ENCODE measurements around the gene KCNMA1. TPM values are rescaled to one million over a fixed set of nuclear protein-coding genes. Genes with fewer than 3 reads are reported as not detected.

KCNMA1 gene
- total and polyA plus RNA-seq, 2 donors from 2014 or later, result 4.2 to 8.9 TPM

DNA sequence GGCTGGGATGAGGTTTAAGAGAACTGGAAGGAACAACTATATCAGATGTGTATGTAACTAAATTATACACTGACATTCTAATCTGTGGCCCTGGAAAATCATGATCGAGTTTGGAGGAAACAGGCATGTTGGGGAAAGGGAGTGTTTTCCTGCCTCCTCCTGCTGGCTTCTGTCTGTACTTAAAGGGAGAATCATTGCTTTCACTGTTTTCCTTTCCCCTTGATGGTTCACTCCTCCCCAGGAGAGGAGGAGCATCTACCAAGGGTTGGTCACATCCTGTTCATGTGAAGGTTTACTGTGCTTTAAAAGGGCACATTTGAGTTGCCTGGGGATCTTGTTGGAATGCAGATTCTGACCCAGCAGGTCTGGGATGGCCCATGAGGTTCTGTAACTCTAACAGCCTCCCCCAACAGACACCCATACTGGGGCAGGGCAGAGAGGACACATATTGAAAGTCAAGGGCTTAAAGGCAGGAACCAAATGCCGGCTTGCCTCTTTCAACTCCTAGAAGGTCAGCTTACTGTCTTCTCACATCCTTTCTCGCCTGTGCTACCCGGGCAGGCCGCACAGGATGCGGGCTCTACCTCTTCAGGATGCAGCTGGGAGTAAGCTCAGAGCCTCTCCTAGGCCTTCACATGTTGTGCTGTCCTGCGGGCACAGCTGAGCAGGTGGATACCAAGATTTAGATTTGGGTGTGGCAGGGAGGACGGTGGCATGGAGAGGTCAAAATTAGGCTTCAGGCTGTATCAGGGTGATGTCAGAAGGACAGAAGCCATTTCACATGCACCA is 694.8 kb downstream of the KCNMA1 start:
- H3K9me3 ChIP-seq (ENCODE audit: control insufficient read depth in 2 of 3, insufficient read depth in 1 of 3, low read length in 3 of 3), result no peaks in the 10 kb centered on the region
- DNase-seq, result peak in 3 of 5 donors; percentile 15 to 71 (median 36)
- no peaks in the 10 kb centered on the region for H3K36me3 ChIP-seq (ENCODE audit: control insufficient read depth in 2 of 3, insufficient read depth in 3 of 3, low read length in 3 of 3)
- no peaks in the 10 kb centered on the region for H3K4me1 ChIP-seq (ENCODE audit: control insufficient read depth in 2 of 3, insufficient read depth in 2 of 3, low read depth in 1 of 3, low read length in 3 of 3)
- H3K27ac ChIP-seq (ENCODE audit: low read depth in 2 of 2, low read length in 2 of 2), result no peak overlapping the region
- TF ChIP-seq, protein P1, sequence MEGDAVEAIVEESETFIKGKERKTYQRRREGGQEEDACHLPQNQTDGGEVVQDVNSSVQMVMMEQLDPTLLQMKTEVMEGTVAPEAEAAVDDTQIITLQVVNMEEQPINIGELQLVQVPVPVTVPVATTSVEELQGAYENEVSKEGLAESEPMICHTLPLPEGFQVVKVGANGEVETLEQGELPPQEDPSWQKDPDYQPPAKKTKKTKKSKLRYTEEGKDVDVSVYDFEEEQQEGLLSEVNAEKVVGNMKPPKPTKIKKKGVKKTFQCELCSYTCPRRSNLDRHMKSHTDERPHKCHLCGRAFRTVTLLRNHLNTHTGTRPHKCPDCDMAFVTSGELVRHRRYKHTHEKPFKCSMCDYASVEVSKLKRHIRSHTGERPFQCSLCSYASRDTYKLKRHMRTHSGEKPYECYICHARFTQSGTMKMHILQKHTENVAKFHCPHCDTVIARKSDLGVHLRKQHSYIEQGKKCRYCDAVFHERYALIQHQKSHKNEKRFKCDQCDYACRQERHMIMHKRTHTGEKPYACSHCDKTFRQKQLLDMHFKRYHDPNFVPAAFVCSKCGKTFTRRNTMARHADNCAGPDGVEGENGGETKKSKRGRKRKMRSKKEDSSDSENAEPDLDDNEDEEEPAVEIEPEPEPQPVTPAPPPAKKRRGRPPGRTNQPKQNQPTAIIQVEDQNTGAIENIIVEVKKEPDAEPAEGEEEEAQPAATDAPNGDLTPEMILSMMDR (IDR thresholded peaks at IDR 0.05; ENCODE audit: borderline replicate concordance, extremely low read depth, insufficient read depth), result no peak
- H3K4me3 ChIP-seq (ENCODE audit: low read length in 3 of 3), result no peak overlapping the region
- no peaks in the 10 kb centered on the region for H3K27me3 ChIP-seq (ENCODE audit: control insufficient read depth, insufficient read depth, low read length)
- intact Hi-C loops (cut with DNase I), result no loop called here
- H3K9ac ChIP-seq (ENCODE audit: low read length in 3 of 3), result no peak overlapping the region
- FAIRE-seq, result no peak

DNA sequence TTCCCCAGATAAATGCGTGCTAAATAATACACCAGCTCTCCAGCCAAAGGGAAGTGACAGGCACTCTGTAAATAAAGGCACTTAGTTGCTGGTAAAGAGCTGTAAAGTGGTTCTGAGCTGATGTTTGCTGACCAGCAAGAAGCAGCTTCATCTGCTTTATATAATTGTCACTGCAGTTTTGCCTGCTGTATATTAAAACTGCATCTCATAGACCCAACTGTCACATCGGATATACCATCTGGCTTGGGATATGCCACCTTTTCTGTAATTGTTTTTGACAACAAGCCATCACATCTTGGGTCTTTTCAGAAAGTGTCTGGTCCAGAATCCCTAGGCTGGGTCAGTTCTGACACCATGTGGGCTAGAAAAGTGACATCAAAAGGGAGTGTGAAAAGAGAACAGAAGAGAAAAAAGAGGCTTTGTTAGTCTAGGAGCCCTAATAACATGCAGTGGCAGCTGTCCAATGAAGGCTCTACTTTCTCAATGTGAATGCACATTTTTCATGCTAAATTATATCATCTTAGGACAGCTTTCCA is 697.6 kb downstream of the KCNMA1 start:
- TF ChIP-seq, protein P1 (IDR thresholded peaks at IDR 0.05; ENCODE audit: borderline replicate concordance, extremely low read depth, insufficient read depth), result no peak
- Histone ChIP-seq H3K4me1 (ENCODE audit: control insufficient read depth in 2 of 3, insufficient read depth in 2 of 3, low read depth in 1 of 3, low read length in 3 of 3) (no peaks in the 10 kb centered on the region), H3K27me3 (ENCODE audit: control insufficient read depth, insufficient read depth, low read length) (no peaks in the 10 kb centered on the region), H3K36me3 (ENCODE audit: control insufficient read depth in 2 of 3, insufficient read depth in 3 of 3, low read length in 3 of 3) (no peaks in the 10 kb centered on the region), H3K9ac (ENCODE audit: low read length in 3 of 3) (no peak overlapping the region), H3K4me3 (ENCODE audit: low read length in 3 of 3) (no peak overlapping the region), H3K9me3 (ENCODE audit: control insufficient read depth in 2 of 3, insufficient read depth in 1 of 3, low read length in 3 of 3) (no peaks in the 10 kb centered on the region), H3K27ac (ENCODE audit: low read depth in 2 of 2, low read length in 2 of 2) (no peak overlapping the region)
- no peak for DNase-seq
- intact Hi-C loops (cut with DNase I), result no loop called here
- FAIRE-seq, result no peak

DNA sequence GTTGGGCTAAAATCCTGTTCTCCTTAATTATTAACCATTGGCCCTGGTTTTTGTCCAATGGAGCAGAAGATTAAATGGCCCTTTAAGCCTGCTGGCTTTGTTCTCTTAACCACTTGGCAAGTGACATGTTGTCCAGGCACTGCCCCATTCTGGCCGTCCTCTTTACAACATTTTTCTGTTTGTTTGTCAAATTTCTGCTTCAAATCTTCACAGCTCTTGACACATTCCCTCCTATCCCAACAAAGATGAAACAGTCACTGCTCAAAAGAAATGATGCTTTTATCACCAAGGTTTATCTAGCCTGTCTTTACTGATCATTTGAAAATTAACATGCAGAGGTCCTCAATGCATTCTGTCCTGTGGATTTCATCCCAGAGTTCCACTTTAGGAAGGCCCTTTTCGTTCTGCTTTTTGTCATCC is 700.4 kb downstream of the KCNMA1 start:
- no peak for FAIRE-seq
- no peaks in the 10 kb centered on the region for H3K27me3 ChIP-seq (ENCODE audit: control insufficient read depth, insufficient read depth, low read length)
- H3K27ac ChIP-seq (ENCODE audit: low read depth in 2 of 2, low read length in 2 of 2), result no peak overlapping the region
- intact Hi-C loops (cut with DNase I), result no loop called here
- H3K9me3 ChIP-seq (ENCODE audit: control insufficient read depth in 2 of 3, insufficient read depth in 1 of 3, low read length in 3 of 3), result no peaks in the 10 kb centered on the region
- H3K4me3 ChIP-seq (ENCODE audit: low read length in 3 of 3), result no peak overlapping the region
- no peak overlapping the region for H3K9ac ChIP-seq (ENCODE audit: low read length in 3 of 3)
- DNase-seq, result peak in 3 of 5 donors; percentile 13 to 68 (median 63)
- H3K36me3 ChIP-seq (ENCODE audit: control insufficient read depth in 2 of 3, insufficient read depth in 3 of 3, low read length in 3 of 3), result no peaks in the 10 kb centered on the region
- TF ChIP-seq, protein P1 (IDR thresholded peaks at IDR 0.05; ENCODE audit: borderline replicate concordance, extremely low read depth, insufficient read depth), result no peak
- H3K4me1 ChIP-seq (ENCODE audit: control insufficient read depth in 2 of 3, insufficient read depth in 2 of 3, low read depth in 1 of 3, low read length in 3 of 3), result no peaks in the 10 kb centered on the region

All from kidney (tissue), 14 donors.